RWPE2 (cell line): Measurements from ENCODE around the gene GPR55.

Experiments used
- ATAC-seq: fragments of 200-7000 bp; cut with Tn5 transposase; 3 replicates; pipeline ENCODE4 v1.9.1; 2021; ENCODE audit warnings: low read depth
- DNase-seq: peaks from one replicate; pipeline ENCODE4 v3.0.0-alpha.2; 2020; ENCODE audit warnings: low spot score
- H3K27ac ChIP-seq: fragments of 450-650 bp; 2 replicates; pipeline ENCODE4 v1.5.1; 2017; ENCODE audit warnings: mild to moderate bottlenecking; ENCODE audit not compliant: poor library complexity, severe bottlenecking
- H3K27me3 ChIP-seq: fragments of 250-450 bp; sonication (Bioruptor Pico); 2 replicates; pipeline ENCODE4 v1.5.1; 2021; ENCODE audit warnings: mild to moderate bottlenecking, moderate library complexity; ENCODE audit not compliant: insufficient read depth, poor library complexity, severe bottlenecking
- H3K36me3 ChIP-seq: fragments of 250-450 bp; sonication (Bioruptor Pico); 2 replicates; pipeline ENCODE4 v1.5.1; 2020; ENCODE audit warnings: low read depth, mild to moderate bottlenecking, moderate library complexity
- H3K4me1 ChIP-seq: fragments of 250-450 bp; sonication (Bioruptor Pico); 2 replicates; pipeline ENCODE4 v1.5.1; 2021; ENCODE audit warnings: mild to moderate bottlenecking, moderate library complexity; ENCODE audit not compliant: insufficient read depth, poor library complexity, severe bottlenecking
- H3K4me3 ChIP-seq: fragments of 250-450 bp; sonication (Bioruptor Pico); 2 replicates; pipeline ENCODE4 v1.5.1; 2021; ENCODE audit warnings: mild to moderate bottlenecking, moderate library complexity; ENCODE audit not compliant: severe bottlenecking
- H3K9me3 ChIP-seq: fragments of 250-450 bp; sonication (Bioruptor Pico); 2 replicates; pipeline ENCODE4 v1.5.1; 2021; ENCODE audit warnings: mild to moderate bottlenecking, moderate library complexity; ENCODE audit not compliant: severe bottlenecking
- CTCF ChIP-seq: fragments of 450-650 bp; IDR thresholded peaks from one replicate; pipeline ENCODE4 v1.5.1; 2017; ENCODE audit warnings: mild to moderate bottlenecking, moderate library complexity; ENCODE audit not compliant: poor library complexity, severe bottlenecking

GPR55 gene

GRCh38 chr2:230935130-230935430, 10.0 kb upstream of the GPR55 start:
- ATAC-seq (no peak), DNase-seq (no peak)
- H3K4me1 ChIP-seq, result no peaks in the 10 kb centered on the region
- no peaks in the 10 kb centered on the region for H3K27me3 ChIP-seq
- no peaks in the 10 kb centered on the region for H3K9me3 ChIP-seq
- no peak overlapping the region for H3K27ac ChIP-seq
- H3K36me3 ChIP-seq, result no peaks in the 10 kb centered on the region
- H3K4me3 ChIP-seq, result no peak overlapping the region
- TF ChIP-seq CTCF, result no peak

DNA sequence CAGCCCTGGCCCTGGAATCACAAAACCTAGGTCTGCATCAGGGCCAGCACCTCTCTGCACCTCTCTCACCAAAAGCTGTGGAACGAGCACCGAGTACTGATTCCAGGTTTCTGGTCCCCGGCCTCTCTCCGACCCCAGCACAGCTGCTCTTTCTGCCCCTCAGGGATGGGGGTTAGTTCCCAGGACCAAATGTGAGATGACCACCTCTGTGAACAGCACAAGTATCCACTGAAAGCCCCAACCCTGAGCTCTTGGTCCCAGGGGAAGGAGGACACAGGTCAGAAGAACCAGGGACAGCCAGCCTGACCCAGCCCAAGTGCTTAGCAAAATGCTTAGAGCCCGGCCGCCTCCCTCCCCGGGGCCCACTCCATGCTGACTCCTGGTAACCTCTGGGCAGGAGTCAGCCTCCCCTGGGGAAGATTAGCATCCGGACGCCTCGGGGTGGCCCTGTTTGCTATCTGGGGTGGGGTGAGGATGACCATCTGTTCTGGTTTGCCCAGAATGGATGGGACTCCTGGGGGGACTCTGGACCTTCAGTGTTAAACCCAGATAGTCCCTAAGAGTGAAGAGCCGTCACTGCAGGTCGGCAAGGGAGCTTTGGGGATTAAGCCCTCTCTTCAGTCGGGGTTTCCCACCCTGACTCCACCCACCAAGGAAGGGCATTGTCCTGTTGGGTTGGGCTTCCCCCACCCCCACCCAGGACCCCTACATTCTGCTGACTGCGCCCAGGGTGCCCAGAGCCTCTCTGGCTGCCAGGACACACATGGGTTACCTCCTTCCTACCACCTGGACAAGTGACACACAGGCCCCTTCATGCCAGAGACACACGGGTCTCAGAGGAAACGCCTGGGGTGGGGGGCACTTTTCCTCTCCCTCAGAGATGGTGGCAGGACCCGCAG, 9.4 kb upstream of the GPR55 start:
- no peak for TF ChIP-seq CTCF
- no peaks in the 10 kb centered on the region for H3K36me3 ChIP-seq
- H3K4me3 ChIP-seq, result no peak overlapping the region
- H3K27me3 ChIP-seq, result no peaks in the 10 kb centered on the region
- H3K4me1 ChIP-seq, result no peaks in the 10 kb centered on the region
- DNase-seq (no peak), ATAC-seq (no peak)
- H3K27ac ChIP-seq, result no peak overlapping the region
- no peaks in the 10 kb centered on the region for H3K9me3 ChIP-seq

GRCh38 chr2:230933521-230934180, 8.6 kb upstream of the GPR55 start:
- no peak for TF ChIP-seq CTCF

DNA sequence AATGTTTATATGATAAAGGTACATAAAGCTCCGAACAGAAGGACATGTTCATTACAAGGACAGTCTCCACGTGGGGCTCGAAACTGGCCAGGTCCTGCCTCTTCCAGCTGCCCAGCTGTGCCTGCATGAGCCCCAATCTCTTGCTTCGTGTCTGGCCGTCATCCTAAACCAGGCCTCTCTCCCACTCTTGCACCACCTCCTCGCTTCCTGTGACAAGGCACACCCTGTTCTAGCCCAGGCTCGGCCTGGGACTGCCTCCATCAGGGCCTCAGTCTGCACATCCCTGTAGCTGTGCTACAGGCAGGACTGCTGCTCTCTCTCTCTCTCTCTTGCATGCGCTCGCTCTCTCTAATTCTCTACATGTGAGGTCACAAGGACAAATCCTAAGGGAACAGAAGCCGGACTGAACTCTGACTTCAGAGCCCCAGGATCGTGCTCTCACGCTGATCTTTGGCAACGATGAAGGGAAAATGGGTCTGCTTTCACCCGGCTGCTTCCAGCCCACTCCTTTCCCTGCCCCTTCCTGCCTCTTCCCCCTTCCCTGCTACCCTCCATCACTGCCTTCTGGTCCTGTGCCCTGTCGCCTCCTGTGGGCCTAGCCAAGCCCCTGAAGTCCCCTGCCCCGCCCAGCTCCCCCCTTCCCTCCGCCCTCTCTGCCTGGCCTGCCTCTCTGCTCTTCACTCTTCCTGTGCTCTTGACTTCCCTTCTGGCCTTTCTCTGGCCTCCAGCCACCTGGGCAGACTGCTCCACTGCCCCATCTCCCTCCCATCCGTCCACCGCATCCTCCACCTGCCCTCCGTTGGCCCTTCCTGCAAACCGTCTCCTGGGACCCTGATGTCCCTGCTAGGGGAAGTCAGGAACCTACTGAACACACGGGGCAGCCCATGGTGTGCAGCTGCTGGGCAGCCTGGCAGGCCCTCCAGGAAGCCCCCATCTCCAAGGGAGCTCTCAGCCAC, 7.8 kb upstream of the GPR55 start:
- Histone ChIP-seq H3K4me1 (no peaks in the 10 kb centered on the region), H3K36me3 (no peaks in the 10 kb centered on the region), H3K9me3 (no peaks in the 10 kb centered on the region), H3K4me3 (no peak overlapping the region), H3K27me3 (no peaks in the 10 kb centered on the region), H3K27ac (no peak overlapping the region)
- TF ChIP-seq CTCF, result no peak
- DNase-seq (no peak), ATAC-seq (peak; percentile 37; the same call in 1 of the 3 replicates)

More at GRCh38 chr2:230933521-230934180, 8.6 kb upstream of the GPR55 start:
- no peaks in the 10 kb centered on the region for H3K9me3 ChIP-seq
- H3K27ac ChIP-seq, result no peak overlapping the region
- ATAC-seq, result no peak
- no peaks in the 10 kb centered on the region for H3K4me1 ChIP-seq
- no peaks in the 10 kb centered on the region for H3K27me3 ChIP-seq
- DNase-seq, result no peak
- H3K36me3 ChIP-seq, result no peaks in the 10 kb centered on the region
- H3K4me3 ChIP-seq, result no peak overlapping the region
